Breast epithelium (tissue), 3 donors: ENCODE data around the gene DGKA.

Experiments
- POLR2A ChIP-seq: fragments of 450-650 bp; IDR thresholded peaks from one replicate; pipeline ENCODE4 v1.6.1; 2016; ENCODE audit warnings: antibody characterized with exemption, mild to moderate bottlenecking, moderate library complexity
- TF ChIP-seq, protein P1 (sequence below), 3 donors: fragments of 450-650 bp; IDR thresholded peaks; one replicate each; pipeline ENCODE4 v1.5.1; 2016 to 2017; ENCODE audit warnings: antibody characterized with exemption in 3 of 3, mild to moderate bottlenecking in 3 of 3, moderate library complexity in 3 of 3

DNA sequence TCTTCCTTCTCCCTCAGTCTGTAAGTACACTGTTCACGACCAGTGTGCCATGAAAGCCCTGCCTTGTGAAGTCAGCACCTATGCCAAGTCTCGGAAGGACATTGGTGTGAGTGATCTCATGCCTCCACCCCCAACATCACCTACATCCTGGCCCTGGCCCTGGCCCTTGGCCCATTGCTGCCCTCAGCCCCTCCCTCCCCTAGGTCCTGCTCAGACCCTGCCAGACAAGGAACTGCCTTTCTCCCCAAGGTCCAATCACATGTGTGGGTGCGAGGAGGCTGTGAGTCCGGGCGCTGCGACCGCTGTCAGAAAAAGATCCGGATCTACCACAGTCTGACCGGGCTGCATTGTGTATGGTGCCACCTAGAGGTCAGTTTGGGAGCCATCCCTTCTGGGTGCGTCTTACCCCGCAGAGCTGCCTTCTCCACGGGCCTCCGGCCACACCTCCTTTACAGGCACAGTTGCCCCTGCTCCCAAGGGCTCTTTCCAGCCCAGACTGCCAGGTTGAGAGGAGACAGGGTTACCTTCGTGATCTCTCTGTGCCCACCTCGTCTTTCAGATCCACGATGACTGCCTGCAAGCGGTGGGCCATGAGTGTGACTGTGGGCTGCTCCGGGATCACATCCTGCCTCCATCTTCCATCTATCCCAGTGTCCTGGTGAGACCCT lies 9.2 kb downstream of the DGKA start:
- TF ChIP-seq, protein P1, sequence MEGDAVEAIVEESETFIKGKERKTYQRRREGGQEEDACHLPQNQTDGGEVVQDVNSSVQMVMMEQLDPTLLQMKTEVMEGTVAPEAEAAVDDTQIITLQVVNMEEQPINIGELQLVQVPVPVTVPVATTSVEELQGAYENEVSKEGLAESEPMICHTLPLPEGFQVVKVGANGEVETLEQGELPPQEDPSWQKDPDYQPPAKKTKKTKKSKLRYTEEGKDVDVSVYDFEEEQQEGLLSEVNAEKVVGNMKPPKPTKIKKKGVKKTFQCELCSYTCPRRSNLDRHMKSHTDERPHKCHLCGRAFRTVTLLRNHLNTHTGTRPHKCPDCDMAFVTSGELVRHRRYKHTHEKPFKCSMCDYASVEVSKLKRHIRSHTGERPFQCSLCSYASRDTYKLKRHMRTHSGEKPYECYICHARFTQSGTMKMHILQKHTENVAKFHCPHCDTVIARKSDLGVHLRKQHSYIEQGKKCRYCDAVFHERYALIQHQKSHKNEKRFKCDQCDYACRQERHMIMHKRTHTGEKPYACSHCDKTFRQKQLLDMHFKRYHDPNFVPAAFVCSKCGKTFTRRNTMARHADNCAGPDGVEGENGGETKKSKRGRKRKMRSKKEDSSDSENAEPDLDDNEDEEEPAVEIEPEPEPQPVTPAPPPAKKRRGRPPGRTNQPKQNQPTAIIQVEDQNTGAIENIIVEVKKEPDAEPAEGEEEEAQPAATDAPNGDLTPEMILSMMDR (IDR thresholded peaks at IDR 0.05) = peak; percentile 68 to 90 (median 90)
- no peak for TF ChIP-seq POLR2A
